HG03039 (cell line): ENCODE data around the gene ABCC9.

Experiments used
- ATAC-seq: cut with Tn5 transposase; IDR thresholded peaks from one replicate; pipeline ENCODE4 v1.9.1; 2021; ENCODE audit warnings: mild to moderate bottlenecking, moderate library complexity; ENCODE audit not compliant: unreplicated experiment

The ABCC9 gene

DNA sequence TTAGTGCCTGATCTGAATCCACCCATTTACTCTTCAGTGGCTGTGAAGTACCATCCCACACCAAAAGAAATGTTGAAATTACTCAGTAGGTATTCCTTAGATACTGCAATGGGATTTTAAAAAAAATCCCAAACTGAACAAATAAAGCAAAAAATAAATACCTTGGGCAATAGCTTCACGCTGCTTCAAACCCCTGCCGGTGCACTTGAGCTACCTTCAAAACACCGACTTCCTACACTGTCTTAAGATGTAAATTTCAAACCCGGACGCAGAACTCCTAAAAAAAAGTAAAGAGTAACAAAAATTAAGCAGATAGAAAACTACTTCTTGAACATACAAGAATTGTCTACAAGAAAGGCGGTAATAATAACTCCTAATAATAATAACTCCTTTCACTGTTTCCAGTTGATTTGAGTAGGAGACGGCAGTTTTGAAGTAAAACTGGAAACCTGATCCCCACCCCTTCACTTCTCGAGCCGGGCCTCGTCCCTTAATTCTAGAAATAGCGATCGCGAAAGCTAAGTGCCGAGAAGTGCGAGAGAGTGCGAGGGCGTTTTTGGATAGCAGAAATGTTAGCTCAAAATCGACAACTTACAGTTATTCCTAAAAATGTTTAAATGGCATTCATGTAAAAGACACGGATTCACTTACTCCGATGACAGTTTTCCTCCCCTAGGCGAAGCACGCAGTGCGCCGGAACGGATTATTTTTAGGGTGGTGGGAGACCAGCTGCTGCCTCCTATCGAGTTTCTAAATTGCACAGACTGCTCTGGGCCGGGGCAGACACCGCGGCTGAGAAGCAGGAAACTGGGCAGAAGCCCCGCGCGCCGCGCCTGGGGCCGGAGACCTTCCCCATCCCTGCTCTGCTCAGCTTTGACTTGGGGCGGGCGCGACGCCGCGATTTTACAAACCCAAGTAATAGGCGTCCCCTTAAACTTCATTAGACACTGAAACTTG lies at the start of gene ABCC9:
ABCC9 (minus strand) TSS at position 878 of the 957 bp plus-strand sequence. CDS start 4,752 bp downstream, outside the sequence.
- ATAC-seq = no peak

DNA sequence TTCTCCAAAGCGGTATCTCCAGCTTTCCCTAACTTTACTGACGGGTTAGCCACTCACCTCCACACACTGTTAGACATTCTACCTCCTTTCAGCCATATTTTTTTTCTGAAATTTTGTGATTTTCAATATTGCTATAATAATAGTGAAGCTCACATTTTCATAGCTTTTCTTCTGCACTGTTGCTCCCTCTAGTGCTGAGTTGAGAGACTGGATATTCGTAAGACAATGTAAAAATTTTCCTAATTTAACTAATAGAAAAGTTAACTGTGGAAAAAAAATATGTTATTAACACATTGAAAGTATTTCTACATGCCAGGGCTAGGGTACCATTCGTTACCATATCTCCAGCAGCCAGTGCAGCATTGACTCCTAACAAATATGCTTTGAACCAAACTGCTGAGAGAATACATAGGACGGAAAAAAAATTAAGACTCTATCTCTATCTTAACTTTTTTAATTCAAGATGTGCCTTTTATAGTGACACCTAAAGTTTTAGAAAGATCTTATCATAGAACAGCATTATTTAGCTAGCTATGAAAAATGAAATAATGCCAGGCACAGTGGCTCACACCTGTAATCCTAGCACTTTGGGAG lies 48.7 kb upstream of the ABCC9 start:
- no peak for ATAC-seq

DNA sequence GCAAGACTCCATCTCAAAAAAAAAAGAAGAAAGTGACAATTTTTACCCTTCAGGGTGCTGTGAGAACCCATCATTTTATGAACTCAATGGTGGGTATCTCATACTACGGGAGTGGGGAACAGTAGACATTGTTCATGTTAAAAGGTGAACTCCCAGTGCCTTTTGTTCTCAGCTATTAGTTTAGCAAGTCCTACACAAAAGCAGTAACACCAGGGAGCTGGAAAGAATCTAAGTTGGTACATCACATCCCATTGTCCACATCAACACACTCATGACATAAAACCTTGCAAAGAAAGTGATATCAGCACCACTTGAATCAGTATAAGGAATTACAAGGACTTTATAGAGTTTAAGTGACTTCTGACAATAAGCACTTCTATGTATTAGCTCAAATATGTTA lies 47.4 kb upstream of the ABCC9 start:
- ATAC-seq = no peak

DNA sequence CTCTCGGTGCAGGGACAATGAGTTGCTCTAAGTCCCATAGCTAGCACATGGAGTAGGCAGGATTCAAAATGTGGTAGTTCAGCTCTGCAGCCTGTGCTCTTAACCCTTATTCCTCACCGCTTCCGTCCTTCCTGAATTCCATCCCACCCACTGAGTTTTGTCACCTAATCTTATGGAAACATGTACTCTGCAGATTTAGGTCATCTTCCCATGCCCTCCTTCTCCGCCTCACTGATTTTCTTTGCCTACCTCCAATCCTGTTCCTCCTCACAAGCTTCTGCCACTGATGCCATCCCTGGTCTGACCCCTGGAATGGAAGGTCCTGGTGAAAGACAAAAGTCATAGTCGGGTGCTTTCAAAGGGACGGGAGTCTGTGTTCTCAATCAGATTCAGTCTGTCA lies 46.5 kb upstream of the ABCC9 start:
- ATAC-seq = no peak

DNA sequence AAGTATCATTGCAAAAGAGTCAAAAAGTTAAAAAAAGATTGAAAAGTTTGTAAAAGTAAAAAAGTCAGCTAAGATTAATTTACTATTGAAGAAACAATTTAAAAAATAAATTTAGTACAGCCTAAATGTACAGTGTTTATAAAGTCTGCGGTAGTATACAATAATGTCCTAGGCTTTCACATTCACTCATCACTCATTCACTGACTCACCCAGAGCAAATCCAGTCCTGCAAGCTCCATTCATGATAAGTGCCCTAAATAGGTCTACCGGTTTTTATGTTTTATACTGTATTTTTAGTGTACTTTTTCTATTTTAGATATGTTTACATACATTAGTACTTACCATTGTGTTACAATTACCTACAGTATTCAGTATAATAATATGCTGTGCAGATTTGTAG lies 43.9 kb upstream of the ABCC9 start:
- no peak for ATAC-seq

DNA sequence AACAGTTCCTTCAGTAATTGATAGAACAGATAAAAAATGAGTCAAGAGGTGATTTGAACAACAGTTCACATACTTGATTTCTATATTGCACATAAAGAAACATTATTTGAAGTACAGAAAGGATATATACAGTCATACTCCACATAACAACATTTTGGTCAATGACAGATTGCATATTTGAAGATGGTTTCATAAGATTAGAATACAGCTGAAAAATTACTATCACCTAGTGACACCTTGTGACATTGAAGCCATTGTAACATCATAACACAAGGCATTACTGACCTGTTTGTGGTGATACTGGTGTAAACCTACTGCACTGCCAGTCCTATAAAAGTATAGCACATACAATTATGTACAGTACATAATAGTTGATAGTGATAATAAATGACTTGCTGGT lies 43.1 kb upstream of the ABCC9 start:
- ATAC-seq = no peak

DNA sequence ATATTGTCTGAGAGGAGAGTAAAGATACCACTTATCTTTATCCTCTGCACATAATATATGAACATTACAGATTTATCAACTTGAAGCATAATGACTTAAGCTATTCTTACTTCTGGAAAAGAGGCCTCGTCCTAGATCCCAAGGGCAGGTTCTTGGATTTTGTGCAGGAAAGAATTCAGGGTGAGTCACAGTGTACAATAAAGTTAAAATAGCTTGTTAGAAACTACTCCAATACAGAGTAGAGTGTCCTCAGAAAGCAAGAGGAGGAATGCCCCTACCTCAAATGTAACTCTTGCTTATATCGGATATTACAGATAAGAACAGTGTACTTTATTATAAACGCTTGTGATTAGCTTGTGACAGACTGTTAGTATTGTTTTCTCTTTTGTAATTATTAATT lies 41.9 kb upstream of the ABCC9 start:
- ATAC-seq = no peak

DNA sequence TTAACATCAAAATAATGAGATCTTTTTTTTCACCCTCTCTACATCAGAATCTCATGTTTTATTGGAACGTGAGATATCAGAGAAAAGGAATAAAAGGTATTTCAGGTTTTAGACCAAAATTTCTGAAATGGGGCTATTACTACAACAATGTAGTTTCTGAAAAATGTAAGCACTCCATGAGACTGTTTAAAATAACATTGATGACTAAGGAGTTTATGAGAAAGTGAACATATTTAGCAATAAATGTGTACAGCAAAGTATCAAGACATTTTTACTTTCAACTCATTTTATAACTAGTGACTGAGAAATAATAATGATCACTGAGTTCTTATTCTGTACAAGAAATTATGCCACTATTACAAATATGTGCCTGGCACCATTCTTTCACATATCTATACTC lies 39.3 kb upstream of the ABCC9 start:
- no peak for ATAC-seq

DNA sequence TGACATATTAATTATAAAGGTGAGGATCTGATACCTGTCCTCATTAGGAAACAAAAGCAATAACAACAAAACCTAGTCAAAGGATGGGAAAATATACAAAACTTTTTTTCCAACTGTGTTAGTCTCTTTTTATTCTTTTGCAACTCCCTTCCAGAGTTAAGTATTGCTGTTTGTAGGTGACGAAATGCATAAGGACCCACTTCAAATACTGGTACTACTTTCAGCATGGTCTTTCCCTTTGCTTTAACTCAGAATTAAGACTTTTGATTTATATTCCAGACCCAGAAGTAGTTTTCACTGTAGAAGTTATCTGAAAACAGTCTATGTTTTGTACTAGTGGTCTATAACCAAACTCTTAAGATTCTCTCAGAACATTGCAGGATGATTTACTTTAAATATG lies 34.1 kb upstream of the ABCC9 start:
- no peak for ATAC-seq

DNA sequence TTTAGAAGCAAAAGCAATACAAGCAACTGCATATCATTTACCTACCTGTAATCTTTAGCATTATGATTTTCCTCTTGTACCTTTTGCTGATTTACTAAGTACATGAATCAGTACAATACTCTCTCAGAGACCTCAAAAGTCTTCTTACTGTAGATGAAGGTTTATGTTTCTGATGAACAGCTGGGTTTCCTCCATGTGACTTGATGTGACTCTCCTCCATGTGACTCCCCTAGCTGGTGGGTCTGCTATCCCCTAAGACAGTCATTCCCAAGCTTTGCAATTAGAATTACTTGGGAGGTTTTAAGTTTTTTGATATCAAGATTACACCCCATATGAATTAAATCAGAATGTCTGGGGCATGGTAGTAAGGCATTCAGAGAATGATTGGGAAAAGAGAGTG lies 32.0 kb upstream of the ABCC9 start:
- ATAC-seq = no peak

DNA sequence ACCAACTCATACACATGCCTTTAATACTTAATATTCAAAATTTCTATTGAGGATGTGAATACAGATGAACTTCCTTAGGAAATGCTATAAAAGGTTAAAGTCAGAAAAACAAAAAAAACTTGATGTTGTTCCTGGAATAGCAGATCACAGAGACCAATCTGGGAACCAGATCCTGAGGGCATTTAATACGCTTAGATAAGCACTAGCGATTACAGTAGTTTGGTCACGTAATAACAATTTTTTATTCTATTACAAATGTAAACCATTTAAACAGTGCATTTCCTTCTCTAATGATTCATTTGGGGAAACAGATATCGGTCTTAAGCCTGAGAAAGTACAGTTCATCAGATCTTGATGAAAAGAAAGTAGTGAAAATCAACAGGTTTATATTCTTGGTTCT lies 30.8 kb upstream of the ABCC9 start:
- ATAC-seq = no peak

DNA sequence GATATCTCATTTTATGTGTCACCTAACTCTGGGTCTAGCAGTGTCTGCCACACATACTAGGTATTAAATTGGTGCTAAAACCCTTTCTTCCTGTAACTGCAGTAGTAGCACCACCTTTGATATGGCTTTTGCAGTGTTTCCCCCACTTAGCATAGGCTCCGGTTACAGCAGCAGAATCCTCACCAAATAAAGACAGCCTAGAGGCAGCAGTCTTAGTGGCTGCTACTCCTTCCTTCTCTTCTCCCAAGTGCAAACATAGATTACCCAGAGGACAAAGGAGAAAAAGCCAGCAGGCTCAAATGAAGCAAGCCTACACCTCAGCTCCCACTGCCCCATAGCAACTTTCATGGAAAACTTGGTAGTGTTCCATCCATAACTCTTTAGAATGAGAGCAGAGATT lies 30.1 kb upstream of the ABCC9 start:
- ATAC-seq = no peak

DNA sequence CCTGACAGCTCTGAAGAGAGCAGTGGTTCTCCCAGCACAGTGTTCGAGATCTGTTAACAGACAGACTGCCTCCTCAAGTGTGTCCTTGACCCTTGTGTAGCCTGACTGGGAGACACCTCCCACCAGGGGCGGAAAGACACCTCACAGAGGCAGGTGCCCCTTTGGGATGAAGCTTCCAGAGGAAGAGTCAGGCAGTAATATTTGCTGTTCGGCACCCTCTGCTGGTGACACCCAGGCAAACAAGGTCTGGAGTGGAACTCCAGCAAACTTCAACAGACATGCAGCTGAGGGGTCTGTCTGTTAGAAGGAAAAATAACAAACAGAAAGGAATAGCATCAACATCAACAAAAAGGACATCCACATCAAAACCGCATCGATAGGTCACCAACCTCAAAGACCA lies 21.6 kb upstream of the ABCC9 start:
- no peak for ATAC-seq

DNA sequence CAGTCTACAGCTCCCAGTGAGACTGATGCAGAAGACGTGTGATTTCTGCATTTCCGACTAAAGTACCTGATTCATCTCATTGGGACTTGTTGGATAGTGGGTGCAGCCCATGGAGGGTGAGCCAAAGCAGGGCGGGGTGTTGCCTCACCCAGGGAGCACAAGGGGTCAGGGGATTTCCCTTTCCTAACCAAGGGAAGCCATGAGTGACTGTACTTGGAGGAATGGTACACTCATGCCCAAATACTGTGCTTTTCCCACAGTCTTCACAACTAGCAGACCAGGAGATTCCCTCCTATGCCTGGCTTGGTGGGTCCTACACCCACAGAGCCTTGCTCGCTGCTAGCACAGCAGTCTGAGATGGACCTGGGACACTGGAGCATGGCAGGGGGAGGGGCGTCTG lies 21.0 kb upstream of the ABCC9 start:
- ATAC-seq = no peak

DNA sequence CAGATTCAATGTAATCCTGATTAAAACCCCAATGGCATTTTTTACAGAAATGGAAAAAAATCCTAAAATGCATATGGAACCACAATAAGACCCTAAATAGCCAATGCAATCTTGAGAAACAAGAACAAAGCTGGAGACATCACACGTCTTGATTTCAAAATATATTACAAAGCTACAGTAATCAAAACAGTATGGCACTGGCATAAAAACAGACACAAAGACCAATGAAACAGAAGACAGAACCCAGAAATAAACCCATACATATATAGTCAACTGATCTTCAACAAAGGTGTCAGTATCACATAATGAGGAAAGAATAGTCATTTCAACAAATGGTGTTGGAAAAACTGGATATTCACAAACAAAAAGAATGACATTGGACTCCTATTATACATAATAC lies 9.4 kb upstream of the ABCC9 start:
- no peak for ATAC-seq

DNA sequence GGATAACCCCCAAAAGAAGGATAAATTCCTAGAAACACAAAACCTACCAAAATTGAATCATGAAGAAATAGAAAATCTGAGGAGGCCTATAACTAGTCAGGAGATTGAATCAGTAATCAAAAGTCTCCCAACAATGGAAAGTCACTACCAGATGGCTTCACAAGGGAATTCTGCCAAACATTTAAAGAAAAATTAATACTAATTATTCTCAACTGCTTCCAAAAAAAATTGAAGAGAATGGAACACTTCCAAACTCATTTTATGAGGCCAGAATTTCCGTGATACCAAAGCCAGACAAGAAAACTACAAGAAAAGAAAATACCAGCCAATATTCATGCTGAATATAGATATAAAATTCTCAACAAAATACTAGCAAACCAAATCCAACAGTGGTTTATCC lies 7.8 kb upstream of the ABCC9 start:
- ATAC-seq = no peak

DNA sequence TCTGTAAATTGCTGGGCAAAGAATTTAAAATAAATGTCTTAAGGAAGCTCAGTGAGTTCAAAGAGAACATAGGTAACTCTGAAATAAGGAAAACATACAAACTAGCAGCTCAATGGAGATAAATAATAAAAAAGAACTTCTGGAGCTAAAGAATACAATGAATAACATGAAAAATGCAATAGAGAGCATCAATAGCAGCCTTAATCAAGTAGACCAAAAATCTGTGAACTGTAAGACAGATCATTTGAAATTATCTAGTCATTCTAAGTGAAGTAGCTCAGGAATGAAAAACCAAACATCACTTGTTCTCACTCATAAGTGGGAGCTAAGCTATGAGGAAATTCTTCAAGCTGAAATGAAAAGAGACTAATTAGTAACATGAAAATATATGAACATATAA lies 5.8 kb upstream of the ABCC9 start:
- ATAC-seq = no peak

DNA sequence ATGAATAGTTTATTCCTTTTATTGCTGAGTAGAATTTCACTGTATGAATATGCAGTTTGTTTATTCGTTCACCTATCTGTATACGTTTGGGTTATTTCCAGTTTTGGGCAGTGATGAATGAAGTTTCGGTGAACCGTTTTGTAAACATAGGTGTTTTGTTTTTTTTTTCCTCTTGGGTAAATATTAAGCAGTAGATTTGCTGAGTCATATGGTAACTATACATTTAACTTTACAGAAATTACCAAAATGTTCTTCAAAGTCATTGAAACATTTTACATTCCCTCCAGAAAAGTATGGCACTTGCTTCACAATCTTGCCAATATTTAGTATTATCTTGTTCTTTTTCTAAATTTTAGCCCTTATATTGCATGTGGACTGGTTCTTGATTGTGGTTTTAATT lies 3.8 kb upstream of the ABCC9 start:
- ATAC-seq = no peak

DNA sequence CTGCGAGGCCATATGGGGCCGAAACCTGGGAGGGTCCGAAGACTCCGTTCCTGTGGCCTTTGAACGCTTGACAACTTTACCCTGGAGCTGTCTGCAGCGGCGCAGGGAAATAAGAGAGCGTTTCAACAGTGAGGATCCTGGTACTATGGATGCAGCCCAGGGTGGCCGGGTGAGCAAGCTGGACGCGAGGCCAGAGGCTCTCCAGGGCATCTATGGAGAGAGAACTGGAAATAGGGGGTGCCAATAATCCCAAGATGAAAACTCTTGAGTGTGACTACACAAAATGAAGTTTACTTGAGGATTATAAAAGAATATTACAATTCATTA lies 1.1 kb upstream of the ABCC9 start:
- ATAC-seq = no peak

DNA sequence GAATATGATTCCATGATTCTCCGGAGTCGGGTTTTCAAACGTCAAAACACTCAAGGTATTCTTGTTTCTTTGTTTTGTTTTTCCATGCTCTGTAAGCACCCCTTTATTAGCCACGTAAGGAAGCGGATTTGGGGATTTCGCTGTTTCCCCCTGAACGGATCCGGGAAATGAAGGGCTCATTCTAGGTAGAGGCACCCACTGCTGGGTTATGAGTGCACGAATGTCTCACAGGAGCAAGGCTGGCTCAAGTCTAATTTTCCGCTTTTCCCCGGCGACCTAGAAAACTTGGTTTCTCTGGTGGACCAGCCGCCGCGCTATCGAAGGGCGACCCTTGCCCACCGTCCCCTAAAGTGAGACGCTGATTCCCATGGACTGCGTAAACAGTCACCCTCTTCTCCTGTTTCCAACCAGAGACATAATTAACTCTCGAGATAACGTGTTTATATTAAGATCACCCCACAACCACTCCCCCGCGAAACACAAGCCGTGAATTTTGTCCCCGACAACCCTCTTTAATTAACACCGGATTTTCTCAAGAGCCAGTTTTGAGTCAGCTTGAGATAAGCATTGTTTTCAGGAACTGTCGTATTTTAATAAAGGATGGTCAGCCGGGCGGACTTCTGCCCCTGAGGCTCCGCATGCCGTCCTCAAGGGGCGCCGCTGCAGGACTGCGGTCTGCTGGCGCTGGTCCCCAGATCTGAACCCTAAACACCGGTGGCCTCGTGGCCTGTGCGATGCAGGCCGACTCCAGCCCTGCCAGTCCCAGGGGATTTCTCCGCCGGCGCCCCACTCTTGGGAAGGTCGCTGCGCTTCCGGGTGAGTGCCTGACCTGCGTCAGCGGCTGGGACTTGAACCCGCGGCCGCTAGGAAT lies 515 bp upstream of the ABCC9 start:
- no peak for ATAC-seq

DNA sequence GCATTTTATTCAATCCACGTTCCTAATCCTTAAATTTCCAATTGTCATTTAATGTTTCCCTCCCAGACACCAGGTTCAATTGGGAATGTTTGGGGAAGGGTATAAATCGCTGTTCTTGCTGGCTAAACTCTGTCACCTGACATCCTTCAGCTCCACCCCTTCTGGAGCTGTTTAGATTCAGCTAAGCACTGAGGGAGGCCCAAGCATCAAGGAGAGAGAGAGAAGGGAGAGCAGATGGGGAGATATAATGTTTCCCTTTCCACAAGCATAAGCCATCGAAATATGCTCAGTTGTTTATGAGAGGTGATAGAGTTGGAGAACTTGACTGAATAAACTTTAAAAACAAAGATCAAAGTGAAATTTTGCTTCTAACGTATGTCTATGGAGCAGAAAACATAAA lies 1.8 kb downstream of the ABCC9 start:
- ATAC-seq = no peak

DNA sequence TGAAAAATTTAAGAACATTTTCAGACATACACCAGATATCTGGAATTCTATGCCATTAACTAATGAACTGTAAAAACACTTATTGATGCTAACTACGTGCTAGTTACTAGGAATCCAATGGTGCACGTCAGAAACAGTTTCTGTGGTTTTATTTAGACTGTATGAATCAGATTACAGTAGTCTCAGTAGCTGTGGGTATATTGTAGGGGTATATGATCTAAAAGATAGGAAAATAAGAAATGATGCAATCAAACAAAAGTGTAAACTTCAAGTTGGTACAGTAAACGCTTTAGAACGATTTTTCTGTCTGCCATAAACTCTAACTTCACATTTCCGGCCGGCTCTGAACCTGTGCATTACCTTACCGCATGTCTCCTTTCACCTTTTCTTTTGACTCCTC lies 2.3 kb downstream of the ABCC9 start:
- ATAC-seq = no peak
